ENCODE results near the gene ZNF431.

DNA sequence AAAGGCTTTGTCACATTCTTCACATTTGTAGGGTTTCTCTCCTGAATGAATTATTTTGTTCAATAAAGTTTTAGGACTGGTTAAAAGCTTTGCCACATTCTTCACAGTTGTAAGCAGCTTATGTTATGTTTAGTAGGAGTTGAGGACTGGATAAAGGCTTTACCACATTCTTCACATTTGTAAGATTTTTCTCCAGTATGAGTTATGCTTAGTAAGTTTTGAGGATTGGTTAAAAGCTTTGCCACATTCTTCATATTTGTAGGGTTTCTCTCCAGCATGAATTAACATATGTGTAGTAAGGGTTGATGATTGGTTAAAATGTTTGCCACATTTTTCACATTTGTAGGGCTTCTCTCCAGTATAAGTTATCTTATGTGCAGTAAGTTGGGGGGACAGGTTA is 79.9 kb downstream of the ZNF431 start:
- TF ChIP-seq EZH2 (IDR thresholded peaks at IDR 0.05; ENCODE audit: borderline replicate concordance, low read depth, low read length, severe bottlenecking): no peak
- TF ChIP-seq, protein P1, sequence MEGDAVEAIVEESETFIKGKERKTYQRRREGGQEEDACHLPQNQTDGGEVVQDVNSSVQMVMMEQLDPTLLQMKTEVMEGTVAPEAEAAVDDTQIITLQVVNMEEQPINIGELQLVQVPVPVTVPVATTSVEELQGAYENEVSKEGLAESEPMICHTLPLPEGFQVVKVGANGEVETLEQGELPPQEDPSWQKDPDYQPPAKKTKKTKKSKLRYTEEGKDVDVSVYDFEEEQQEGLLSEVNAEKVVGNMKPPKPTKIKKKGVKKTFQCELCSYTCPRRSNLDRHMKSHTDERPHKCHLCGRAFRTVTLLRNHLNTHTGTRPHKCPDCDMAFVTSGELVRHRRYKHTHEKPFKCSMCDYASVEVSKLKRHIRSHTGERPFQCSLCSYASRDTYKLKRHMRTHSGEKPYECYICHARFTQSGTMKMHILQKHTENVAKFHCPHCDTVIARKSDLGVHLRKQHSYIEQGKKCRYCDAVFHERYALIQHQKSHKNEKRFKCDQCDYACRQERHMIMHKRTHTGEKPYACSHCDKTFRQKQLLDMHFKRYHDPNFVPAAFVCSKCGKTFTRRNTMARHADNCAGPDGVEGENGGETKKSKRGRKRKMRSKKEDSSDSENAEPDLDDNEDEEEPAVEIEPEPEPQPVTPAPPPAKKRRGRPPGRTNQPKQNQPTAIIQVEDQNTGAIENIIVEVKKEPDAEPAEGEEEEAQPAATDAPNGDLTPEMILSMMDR (IDR thresholded peaks at IDR 0.05; ENCODE audit: extremely low read depth in 1 of 2, insufficient read depth in 1 of 2, low read depth in 1 of 2, low read length in 2 of 2): no peak
- no peak for TF ChIP-seq MYC (IDR thresholded peaks at IDR 0.05; ENCODE audit: low read depth, low read length)
- TF ChIP-seq MAX (IDR thresholded peaks at IDR 0.05; ENCODE audit: insufficient read depth, insufficient read length): no peak

Measured in endothelial cell of umbilical vein (primary cell).